ENCODE measurements around the gene GATM. TPM values are rescaled to one million over a fixed set of nuclear protein-coding genes. Genes with fewer than 3 reads are reported as not detected.
A peak's percentile ranks its signal among the peaks of the same experiment; 100 is the strongest.

GATM gene
- polyA plus RNA-seq, 1 donor (not counting 4 experiments of a cell fraction or from before 2014, with no cell fraction given), result 0.60 TPM

DNA sequence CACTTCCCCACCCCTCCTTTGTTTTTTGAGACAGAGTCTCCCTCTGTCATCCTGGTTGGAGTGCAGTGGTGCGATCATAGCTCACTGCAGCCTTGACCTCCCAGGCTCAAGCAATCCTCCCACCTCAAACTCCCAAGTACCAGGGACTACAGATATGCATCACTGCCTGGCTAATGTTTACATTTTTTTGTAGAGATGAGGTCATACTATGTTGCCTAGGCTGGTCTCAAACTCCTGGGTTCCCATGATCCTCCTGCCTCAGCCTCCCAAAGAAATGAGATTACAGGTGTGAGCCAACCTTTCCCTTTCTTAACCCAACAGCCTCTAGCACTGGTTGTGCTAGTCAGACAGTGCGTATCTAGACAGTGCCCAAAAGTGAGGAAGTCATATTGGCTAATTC, 6.4 kb upstream of the GATM start:
- Histone ChIP-seq H3K4me1 (ENCODE audit: control insufficient read depth, extremely low read depth, insufficient read depth, low read length) (no peaks in the 10 kb centered on the region), H3K9me3 (ENCODE audit: control insufficient read depth, low read depth, low read length) (no peaks in the 10 kb centered on the region), H3K9ac (ENCODE audit: control insufficient read depth, extremely low read depth, insufficient read depth, low read length) (no peak overlapping the region), H3K9me1 (ENCODE audit: control insufficient read depth, extremely low read depth, insufficient read depth, low read length) (no peaks in the 10 kb centered on the region), H3K4me2 (ENCODE audit: control insufficient read depth, extremely low read depth, insufficient read depth, low read depth, low read length) (no peak overlapping the region), H3K79me2 (ENCODE audit: control insufficient read depth, insufficient read depth, low read length) (no peaks in the 10 kb centered on the region), H4K20me1 (ENCODE audit: control insufficient read depth, extremely low read depth, insufficient read depth, low read length) (no peaks in the 10 kb centered on the region), H3K27ac (ENCODE audit: control insufficient read depth, insufficient read depth, low read length) (no peak overlapping the region), H3K27me3 (ENCODE audit: control insufficient read depth, extremely low read depth, insufficient read depth, low read length) (no peaks in the 10 kb centered on the region), H3K36me3 (ENCODE audit: control insufficient read depth in 2 of 2, extremely low read depth in 1 of 2, insufficient read depth in 2 of 2, low read length in 2 of 2) (no peaks in the 10 kb centered on the region), H2AFZ (ENCODE audit: control insufficient read depth, low read length) (no peak overlapping the region), H3K4me3 (ENCODE audit: control insufficient read depth in 2 of 3, extremely low read depth in 1 of 3, insufficient read depth in 2 of 3, low read depth in 1 of 3, low read length in 3 of 3) (no peak overlapping the region)
- no peak for FAIRE-seq
- no peak for DNase-seq (ENCODE audit: low read depth, low spot score)
- TF ChIP-seq, protein P1, sequence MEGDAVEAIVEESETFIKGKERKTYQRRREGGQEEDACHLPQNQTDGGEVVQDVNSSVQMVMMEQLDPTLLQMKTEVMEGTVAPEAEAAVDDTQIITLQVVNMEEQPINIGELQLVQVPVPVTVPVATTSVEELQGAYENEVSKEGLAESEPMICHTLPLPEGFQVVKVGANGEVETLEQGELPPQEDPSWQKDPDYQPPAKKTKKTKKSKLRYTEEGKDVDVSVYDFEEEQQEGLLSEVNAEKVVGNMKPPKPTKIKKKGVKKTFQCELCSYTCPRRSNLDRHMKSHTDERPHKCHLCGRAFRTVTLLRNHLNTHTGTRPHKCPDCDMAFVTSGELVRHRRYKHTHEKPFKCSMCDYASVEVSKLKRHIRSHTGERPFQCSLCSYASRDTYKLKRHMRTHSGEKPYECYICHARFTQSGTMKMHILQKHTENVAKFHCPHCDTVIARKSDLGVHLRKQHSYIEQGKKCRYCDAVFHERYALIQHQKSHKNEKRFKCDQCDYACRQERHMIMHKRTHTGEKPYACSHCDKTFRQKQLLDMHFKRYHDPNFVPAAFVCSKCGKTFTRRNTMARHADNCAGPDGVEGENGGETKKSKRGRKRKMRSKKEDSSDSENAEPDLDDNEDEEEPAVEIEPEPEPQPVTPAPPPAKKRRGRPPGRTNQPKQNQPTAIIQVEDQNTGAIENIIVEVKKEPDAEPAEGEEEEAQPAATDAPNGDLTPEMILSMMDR (optimal IDR thresholded peaks at IDR 0.05 in 1 of 3, IDR thresholded peaks at IDR 0.05 in 1 of 3, conservative IDR thresholded peaks at IDR 0.05 in 1 of 3; ENCODE audit: extremely low read depth in 1 of 3, insufficient read depth in 2 of 3, low read length in 3 of 3), result no peak
- TF ChIP-seq EZH2 (IDR thresholded peaks at IDR 0.05; ENCODE audit: low read length), result no peak
- dilution Hi-C loops (cut with MboI; ENCODE audit: extremely low pct_ligation_motif_present, low sequenced_read_pairs), result loop anchor here (25.0 kb wide), 1 partner anchor 172 kb away; no protein-coding TSS in a partner anchor

DNA sequence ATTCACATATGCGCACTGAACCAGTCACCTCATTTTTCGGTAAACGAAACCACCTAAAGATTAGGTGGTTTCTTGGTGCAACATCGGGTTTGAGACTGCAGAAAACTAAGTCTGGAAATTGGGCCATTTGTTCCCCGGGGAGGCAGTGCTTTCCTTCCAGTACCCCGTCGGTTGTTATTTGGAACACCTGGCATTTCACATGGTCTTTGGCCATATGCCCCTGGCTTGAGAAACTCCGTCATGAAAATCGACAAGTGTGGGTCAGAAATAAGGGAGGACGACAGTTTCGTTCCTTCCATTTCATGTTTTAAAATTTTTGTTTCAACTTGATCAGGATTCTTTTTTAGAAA, 544 bp upstream of the GATM start:
- no peak overlapping the region for H3K9ac ChIP-seq (ENCODE audit: control insufficient read depth, extremely low read depth, insufficient read depth, low read length)
- FAIRE-seq, result no peak

More for the DNA sequence above, 544 bp upstream of the GATM start:
- H3K27ac ChIP-seq (ENCODE audit: control insufficient read depth, insufficient read depth, low read length), result no peak overlapping the region
- no peaks in the 10 kb centered on the region for H3K36me3 ChIP-seq (ENCODE audit: control insufficient read depth in 2 of 2, extremely low read depth in 1 of 2, insufficient read depth in 2 of 2, low read length in 2 of 2)
- H3K27me3 ChIP-seq (ENCODE audit: control insufficient read depth, extremely low read depth, insufficient read depth, low read length), result peaks cover 39% of the 10 kb centered on the region
- H3K79me2 ChIP-seq (ENCODE audit: control insufficient read depth, insufficient read depth, low read length), result no peaks in the 10 kb centered on the region
- peak overlapping the region in 2 of 3 experiments; percentile 60 to 70 for H3K4me3 ChIP-seq (ENCODE audit: control insufficient read depth in 2 of 3, extremely low read depth in 1 of 3, insufficient read depth in 2 of 3, low read depth in 1 of 3, low read length in 3 of 3)
- TF ChIP-seq, protein P1 (optimal IDR thresholded peaks at IDR 0.05 in 1 of 3, IDR thresholded peaks at IDR 0.05 in 1 of 3, conservative IDR thresholded peaks at IDR 0.05 in 1 of 3; ENCODE audit: extremely low read depth in 1 of 3, insufficient read depth in 2 of 3, low read length in 3 of 3), result no peak
- TF ChIP-seq EZH2 (IDR thresholded peaks at IDR 0.05; ENCODE audit: low read length), result peak; percentile 84
- no peaks in the 10 kb centered on the region for H4K20me1 ChIP-seq (ENCODE audit: control insufficient read depth, extremely low read depth, insufficient read depth, low read length)
- dilution Hi-C loops (cut with MboI; ENCODE audit: extremely low pct_ligation_motif_present, low sequenced_read_pairs), result loop anchor here (25.0 kb wide), 1 partner anchor 167 kb away; no protein-coding TSS in a partner anchor
- peaks cover 9% of the 10 kb centered on the region for H3K4me1 ChIP-seq (ENCODE audit: control insufficient read depth, extremely low read depth, insufficient read depth, low read length)
- H3K9me1 ChIP-seq (ENCODE audit: control insufficient read depth, extremely low read depth, insufficient read depth, low read length), result no peaks in the 10 kb centered on the region
- H3K4me2 ChIP-seq (ENCODE audit: control insufficient read depth, extremely low read depth, insufficient read depth, low read depth, low read length), result peak overlapping the region; percentile 94
- no peak for DNase-seq (ENCODE audit: low read depth, low spot score)
- H3K9me3 ChIP-seq (ENCODE audit: control insufficient read depth, low read depth, low read length), result no peaks in the 10 kb centered on the region
- no peak overlapping the region for H2AFZ ChIP-seq (ENCODE audit: control insufficient read depth, low read length)
